Measurements from ENCODE around the gene LILRA6.

Gene LILRA6

DNA sequence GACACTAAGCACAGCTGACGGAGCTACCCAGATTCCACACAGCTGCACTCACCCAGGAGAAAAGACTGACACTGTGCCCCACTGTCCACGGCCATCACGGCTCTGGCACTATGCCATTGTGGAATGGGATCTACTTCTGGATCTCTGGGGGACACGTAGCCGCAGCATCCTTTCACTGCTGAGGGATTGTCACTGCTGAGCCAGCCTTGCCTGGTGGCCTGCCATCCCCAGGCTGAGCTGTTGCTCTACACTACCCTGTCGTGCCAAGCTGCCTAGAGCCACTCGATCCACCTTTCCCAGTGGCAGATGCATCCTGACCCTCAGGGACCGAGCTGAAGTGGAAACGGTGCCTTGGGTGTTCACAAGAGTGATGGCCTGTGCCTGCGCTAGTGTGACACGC lies 19.5 kb upstream of the LILRA6 start:
- H3K4me1 ChIP-seq (ENCODE audit: control insufficient read depth, insufficient read depth, low read length), result no peaks in the 10 kb centered on the region
- no peaks in the 10 kb centered on the region for H3K9me3 ChIP-seq (replicated peaks; ENCODE audit: low read length)
- H3K27me3 ChIP-seq (ENCODE audit: control insufficient read depth, insufficient read depth, low read length), result peaks cover 8% of the 10 kb centered on the region
- H3K4me2 ChIP-seq (ENCODE audit: low read length), result no peak overlapping the region
- no peak overlapping the region for H3K9ac ChIP-seq (ENCODE audit: low read depth, low read length)
- no peaks in the 10 kb centered on the region for H3K36me3 ChIP-seq (ENCODE audit: insufficient read depth, low read length)
- no peak overlapping the region for H3K4me3 ChIP-seq (ENCODE audit: low read length)

DNA sequence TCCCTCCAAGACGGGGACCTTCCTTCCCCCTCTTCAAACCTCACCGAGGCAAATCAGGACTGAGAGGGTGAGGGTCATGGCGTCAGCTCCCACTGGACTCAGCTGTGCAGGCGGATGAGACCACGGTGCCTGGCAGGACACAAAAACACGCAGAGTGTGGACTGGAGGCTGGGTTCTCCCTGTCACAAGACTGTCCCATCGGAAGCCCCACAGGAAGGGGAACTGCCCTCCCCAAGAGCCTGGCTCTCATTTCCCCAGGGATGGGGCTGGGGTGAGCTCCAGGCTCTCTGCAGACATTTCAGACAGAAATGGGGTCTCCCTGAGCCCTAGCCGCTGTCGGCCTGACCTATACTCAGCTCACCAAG lies 14.5 kb upstream of the LILRA6 start, which contains the start of gene LILRB5:
LILRB5 (minus strand) TSS at position 158 of the 365 bp plus-strand sequence; CDS start at position 78, 80 bp downstream.
- Histone ChIP-seq H3K9me3 (replicated peaks; ENCODE audit: low read length) (no peaks in the 10 kb centered on the region), H3K36me3 (ENCODE audit: insufficient read depth, low read length) (no peaks in the 10 kb centered on the region), H3K27me3 (ENCODE audit: control insufficient read depth, insufficient read depth, low read length) (peaks cover 19% of the 10 kb centered on the region), H3K4me3 (ENCODE audit: low read length) (no peak within 1 kb of the TSS), H3K4me1 (ENCODE audit: control insufficient read depth, insufficient read depth, low read length) (no peaks in the 10 kb centered on the region), H3K9ac (ENCODE audit: low read depth, low read length) (no peak within 1 kb of the TSS), H3K4me2 (ENCODE audit: low read length) (no peak within 1 kb of the TSS)

DNA sequence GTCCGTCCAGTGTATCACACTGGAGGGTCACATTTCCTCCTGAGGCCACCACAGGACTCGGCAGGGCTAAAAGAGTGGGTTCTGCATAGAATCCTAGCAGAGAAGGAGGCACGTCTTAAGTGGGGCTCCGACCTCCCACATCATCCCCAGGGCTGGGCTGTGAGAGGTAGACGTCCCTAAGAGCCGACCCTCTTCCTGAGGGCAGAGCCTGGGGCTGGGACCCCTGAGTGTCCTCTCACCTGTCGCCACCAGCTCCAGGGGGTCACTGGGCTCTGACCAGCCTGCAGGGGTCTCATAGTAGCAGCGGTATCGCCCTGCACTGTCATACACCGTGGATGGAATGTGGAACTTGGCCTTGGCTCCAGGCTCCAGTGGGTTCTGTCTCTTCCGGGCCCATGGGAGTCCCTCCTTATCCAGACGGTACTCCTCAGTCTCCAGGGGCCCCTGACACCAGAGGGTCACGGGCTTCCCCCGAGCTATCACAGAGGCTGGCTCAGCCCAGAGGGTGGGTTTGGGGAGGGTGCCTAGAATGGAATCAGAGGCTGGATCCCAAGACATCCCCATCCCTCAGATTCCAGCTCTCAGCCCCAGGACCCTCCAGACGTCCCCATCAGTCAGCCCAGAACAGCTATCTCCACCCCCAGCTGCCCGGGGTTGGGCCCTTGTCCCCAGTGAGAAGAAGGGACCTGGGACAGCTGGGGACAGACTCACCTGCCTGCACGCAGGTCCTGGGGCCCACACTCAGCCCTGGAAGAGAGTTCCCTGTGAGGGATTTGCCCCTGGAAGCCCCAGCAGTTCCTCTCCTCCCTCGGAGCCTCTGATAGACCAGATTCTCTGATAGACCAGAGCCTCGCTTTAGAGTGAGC lies 13.9 kb upstream of the LILRA6 start:
- Histone ChIP-seq H3K4me2 (ENCODE audit: low read length) (no peak overlapping the region), H3K9me3 (replicated peaks; ENCODE audit: low read length) (no peaks in the 10 kb centered on the region), H3K27me3 (ENCODE audit: control insufficient read depth, insufficient read depth, low read length) (peaks cover 19% of the 10 kb centered on the region), H3K4me1 (ENCODE audit: control insufficient read depth, insufficient read depth, low read length) (no peaks in the 10 kb centered on the region), H3K9ac (ENCODE audit: low read depth, low read length) (no peak overlapping the region), H3K36me3 (ENCODE audit: insufficient read depth, low read length) (no peaks in the 10 kb centered on the region), H3K4me3 (ENCODE audit: low read length) (no peak overlapping the region)

DNA sequence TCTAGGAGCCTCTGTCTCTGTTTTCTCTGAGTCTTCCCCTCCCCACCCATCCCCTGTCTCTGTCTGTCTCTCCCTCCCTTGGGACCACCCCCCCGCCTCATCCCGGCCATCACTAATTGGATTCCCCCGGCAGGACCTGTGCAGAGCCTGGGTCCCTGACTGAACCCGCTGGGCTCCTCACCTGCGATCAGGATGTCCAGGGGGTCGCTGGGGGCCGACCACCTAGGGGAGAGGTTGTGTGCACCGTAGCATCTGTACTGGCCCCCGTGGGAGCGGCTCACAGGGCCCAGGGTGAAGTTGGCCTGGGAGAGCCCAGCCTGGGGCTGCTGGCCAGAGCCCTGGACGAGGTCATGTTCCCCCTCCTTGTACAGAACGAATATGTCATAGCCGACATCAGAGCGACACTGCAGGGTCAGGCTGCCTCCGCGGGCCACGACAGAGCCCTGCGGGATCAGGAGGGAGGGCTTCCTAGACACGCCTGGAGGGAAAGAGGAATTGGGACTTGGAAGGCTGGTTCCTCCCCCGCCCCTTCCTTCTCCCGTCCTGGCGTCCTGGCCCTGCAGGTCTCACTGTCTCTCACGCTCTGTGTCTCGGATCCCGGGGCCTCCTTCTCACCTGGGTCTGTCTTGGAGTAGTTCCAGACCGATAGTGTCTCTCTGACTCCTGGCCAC lies 12.7 kb upstream of the LILRA6 start:
- Histone ChIP-seq H3K36me3 (ENCODE audit: insufficient read depth, low read length) (no peaks in the 10 kb centered on the region), H3K9me3 (replicated peaks; ENCODE audit: low read length) (no peaks in the 10 kb centered on the region), H3K4me2 (ENCODE audit: low read length) (no peak overlapping the region), H3K27me3 (ENCODE audit: control insufficient read depth, insufficient read depth, low read length) (peaks cover 19% of the 10 kb centered on the region), H3K4me1 (ENCODE audit: control insufficient read depth, insufficient read depth, low read length) (no peaks in the 10 kb centered on the region), H3K4me3 (ENCODE audit: low read length) (no peak overlapping the region), H3K9ac (ENCODE audit: low read depth, low read length) (no peak overlapping the region)

DNA sequence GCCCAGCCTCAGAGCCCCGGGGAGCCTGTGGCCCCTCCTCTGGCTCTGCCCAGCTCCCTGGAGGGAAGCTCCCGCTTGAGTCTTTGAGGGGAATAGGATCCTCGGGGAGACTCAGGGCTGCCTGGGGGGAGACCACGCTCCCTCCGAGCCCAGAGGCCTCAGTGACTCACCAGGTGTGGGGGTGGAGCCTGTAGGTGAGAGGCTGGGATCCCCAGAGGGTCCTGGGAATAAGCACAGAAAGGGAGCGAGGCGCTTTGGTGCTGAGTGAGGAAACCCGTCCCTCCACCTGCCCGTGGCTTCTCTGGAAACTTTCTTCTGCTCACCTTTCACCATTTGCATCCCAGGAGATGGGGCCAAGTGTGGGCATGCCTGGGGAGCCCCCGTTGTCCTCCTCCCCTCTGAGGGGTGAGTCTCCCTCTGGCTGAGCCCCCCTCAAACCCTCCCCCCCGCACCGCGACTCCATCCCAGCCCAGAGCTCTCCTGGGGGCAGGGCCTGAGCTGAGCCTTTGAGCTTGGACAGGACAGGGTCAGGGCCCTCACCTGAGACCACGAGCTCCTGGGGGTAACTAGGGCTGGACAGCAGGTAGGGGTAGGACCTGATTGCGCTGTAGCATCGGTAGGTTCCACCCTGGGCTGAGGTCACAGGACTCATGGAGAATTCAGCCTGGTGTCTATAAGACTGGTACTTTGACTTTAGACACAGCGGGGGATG lies 11.8 kb upstream of the LILRA6 start:
- Histone ChIP-seq H3K36me3 (ENCODE audit: insufficient read depth, low read length) (no peaks in the 10 kb centered on the region), H3K27me3 (ENCODE audit: control insufficient read depth, insufficient read depth, low read length) (peaks cover 19% of the 10 kb centered on the region), H3K4me3 (ENCODE audit: low read length) (no peak overlapping the region), H3K4me1 (ENCODE audit: control insufficient read depth, insufficient read depth, low read length) (no peaks in the 10 kb centered on the region), H3K9ac (ENCODE audit: low read depth, low read length) (no peak overlapping the region), H3K4me2 (ENCODE audit: low read length) (no peak overlapping the region), H3K9me3 (replicated peaks; ENCODE audit: low read length) (no peaks in the 10 kb centered on the region)

DNA sequence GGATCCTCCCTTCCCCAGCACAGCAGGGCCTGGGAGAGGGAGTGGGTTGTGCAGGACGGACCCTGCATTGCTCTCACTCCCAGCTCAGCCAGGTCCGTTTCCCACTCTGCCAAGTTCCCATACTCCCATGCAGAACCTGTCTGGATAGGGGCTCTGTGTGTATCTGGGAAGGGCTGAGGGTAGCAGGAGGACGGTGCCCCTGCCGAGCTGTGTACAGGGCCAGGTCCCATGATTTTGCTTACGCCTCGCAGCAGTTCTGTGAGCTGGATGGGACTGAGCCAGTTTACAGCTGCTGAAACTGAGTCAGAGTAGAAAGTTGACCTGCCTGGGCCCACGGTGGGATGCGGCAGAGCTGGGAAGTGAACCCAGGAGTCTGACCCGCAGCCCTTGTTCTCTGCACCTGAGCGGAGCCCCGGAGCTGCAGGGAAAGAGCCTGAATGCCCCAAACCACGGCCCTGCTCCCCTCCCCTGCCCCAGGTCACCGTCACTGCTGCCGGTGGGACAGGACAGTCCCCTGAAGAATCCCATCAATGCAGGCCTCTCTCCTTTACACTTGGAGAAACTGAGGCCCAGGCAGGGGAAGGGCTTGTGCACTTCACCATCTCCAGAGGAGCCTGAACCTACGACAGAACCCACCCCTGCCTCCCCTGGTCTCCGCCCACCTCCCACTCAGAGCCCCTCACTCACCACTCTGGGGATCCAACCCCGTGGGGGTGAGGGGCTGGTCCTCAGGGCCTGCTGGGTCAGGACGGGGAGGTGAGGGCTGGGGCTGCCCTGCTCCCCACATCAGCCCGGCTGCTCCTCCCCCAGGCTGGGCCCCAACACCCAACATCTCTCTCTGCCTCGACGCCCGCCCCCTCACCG lies 11.0 kb upstream of the LILRA6 start:
- no peak overlapping the region for H3K9ac ChIP-seq (ENCODE audit: low read depth, low read length)
- H3K4me1 ChIP-seq (ENCODE audit: control insufficient read depth, insufficient read depth, low read length), result no peaks in the 10 kb centered on the region
- no peaks in the 10 kb centered on the region for H3K9me3 ChIP-seq (replicated peaks; ENCODE audit: low read length)
- no peaks in the 10 kb centered on the region for H3K36me3 ChIP-seq (ENCODE audit: insufficient read depth, low read length)
- H3K27me3 ChIP-seq (ENCODE audit: control insufficient read depth, insufficient read depth, low read length), result peaks cover 19% of the 10 kb centered on the region
- no peak overlapping the region for H3K4me2 ChIP-seq (ENCODE audit: low read length)
- no peak overlapping the region for H3K4me3 ChIP-seq (ENCODE audit: low read length)

DNA sequence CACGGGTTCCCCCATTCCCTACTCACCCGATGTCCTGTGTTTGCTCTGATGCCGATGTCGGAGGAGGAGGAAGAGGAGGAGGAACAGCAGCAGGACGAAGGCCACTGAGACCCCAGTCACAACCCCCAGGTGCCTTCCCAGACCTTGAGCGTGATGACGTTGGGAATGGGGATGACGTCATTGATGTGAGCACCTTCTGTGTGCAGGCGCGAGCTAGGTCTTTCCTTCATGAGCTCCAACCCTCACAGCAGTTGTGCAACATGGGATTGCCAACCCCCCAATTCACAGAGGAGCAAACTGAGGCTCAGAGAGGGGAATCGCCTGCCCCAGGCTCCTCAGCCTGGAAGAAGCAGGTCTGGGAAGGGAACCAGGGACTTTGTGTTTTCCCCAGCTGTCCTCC lies 10.3 kb upstream of the LILRA6 start:
- no peaks in the 10 kb centered on the region for H3K9me3 ChIP-seq (replicated peaks; ENCODE audit: low read length)
- H3K9ac ChIP-seq (ENCODE audit: low read depth, low read length), result no peak overlapping the region
- H3K4me1 ChIP-seq (ENCODE audit: control insufficient read depth, insufficient read depth, low read length), result no peaks in the 10 kb centered on the region
- peaks cover 19% of the 10 kb centered on the region for H3K27me3 ChIP-seq (ENCODE audit: control insufficient read depth, insufficient read depth, low read length)
- no peak overlapping the region for H3K4me2 ChIP-seq (ENCODE audit: low read length)
- H3K4me3 ChIP-seq (ENCODE audit: low read length), result no peak overlapping the region
- H3K36me3 ChIP-seq (ENCODE audit: insufficient read depth, low read length), result no peaks in the 10 kb centered on the region

DNA sequence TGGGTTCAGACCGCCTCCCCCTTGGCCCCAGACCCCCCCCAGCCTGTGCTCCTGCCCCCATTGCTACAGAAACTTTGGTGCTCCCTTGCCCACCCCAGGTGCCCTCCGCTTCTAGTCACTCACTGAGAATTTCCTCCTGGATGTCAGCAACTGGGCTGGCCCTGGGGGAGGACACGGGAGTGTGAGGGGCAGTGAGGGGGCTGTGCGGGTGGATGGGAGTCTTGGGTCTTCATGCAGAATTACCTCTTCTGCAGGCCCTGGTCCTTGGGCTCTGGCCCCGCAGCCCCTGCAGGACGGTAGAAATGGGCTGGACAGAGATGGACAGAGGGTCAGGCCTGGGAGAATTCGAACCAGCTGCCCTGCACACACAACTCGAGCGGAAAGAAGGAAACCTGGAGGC lies 9.7 kb upstream of the LILRA6 start:
- Histone ChIP-seq H3K9me3 (replicated peaks; ENCODE audit: low read length) (no peaks in the 10 kb centered on the region), H3K27me3 (ENCODE audit: control insufficient read depth, insufficient read depth, low read length) (peaks cover 13% of the 10 kb centered on the region), H3K4me3 (ENCODE audit: low read length) (no peak overlapping the region)

DNA sequence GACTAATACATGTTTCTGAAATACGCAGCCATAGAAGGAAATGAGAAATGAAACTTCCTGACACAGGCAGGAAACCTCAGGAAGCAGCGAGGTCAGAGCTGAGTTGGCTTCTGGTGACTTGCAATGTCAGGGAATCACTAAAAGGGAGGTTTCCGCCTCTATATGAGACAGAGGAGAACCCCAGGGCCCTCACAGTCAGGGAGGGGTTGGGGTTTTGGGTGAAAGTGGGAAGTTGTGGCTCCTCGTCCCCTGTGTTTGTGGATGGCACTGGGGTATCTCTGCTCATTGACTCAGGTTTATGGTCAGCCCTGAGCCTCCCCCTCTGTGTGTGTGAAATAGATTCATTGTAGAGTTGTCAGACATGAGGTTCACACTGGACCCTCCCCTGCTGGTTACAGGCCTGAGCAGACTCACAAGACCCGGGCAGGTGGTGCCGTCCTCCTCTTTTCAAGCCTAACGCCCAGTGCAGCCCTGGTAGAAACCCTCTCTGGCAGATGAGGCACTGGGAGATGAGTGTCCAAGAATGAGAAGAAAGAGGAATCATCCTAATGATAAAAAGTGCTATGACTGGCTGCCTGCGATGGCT lies 5.5 kb upstream of the LILRA6 start:
- H3K36me3 ChIP-seq (ENCODE audit: insufficient read depth, low read length), result no peaks in the 10 kb centered on the region

More for the DNA sequence above, 9.7 kb upstream of the LILRA6 start:
- Histone ChIP-seq H3K9ac (ENCODE audit: low read depth, low read length) (no peak overlapping the region), H3K36me3 (ENCODE audit: insufficient read depth, low read length) (no peaks in the 10 kb centered on the region), H3K4me1 (ENCODE audit: control insufficient read depth, insufficient read depth, low read length) (no peaks in the 10 kb centered on the region), H3K4me2 (ENCODE audit: low read length) (no peak overlapping the region)

DNA sequence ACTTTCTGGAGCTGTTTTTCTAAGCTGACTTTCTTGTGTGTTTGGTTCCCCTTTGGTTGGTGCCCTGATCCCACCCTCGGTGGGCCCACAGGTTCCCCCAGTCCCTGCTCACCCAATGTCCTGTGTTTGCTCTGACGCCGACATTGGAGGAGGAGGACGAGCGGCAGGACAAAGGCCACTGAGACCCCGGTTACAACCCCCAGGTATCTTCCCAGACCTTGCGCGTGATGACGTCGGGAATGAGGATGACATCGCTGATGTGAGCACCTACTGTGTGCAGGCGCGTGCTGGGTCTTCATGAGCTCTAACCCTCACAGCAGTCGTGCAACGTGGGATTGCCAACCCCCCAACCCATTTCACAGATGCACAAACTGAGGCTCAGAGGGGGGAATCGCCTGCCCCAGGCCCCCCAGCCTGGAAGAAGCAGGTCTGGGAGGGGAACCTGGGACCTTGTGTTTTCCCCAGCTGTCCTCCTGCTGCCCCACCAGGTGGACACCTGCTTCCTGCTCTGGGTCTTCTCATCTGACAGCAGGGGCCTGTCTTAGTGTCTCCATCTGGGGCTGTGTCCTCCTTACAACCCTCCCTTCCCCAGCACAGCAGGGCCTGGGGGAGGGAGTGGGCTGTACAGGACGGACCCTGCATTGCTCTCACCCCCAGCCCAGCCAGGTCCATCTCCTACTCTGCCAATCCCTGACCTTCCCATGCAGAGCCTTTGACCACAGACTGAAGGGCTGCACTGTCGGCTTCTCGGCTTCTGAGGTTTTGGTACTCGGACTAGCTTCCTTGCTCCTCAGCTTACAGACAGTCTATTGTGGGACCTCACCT lies 4.7 kb upstream of the LILRA6 start:
- Histone ChIP-seq H3K9ac (ENCODE audit: low read depth, low read length) (no peak overlapping the region), H3K36me3 (ENCODE audit: insufficient read depth, low read length) (no peaks in the 10 kb centered on the region), H3K4me3 (ENCODE audit: low read length) (no peak overlapping the region), H3K9me3 (replicated peaks; ENCODE audit: low read length) (no peaks in the 10 kb centered on the region), H3K4me2 (ENCODE audit: low read length) (no peak overlapping the region), H3K27me3 (ENCODE audit: control insufficient read depth, insufficient read depth, low read length) (peaks cover 2% of the 10 kb centered on the region), H3K4me1 (ENCODE audit: control insufficient read depth, insufficient read depth, low read length) (no peaks in the 10 kb centered on the region)

More for the DNA sequence above, 5.5 kb upstream of the LILRA6 start:
- H3K9me3 ChIP-seq (replicated peaks; ENCODE audit: low read length), result no peaks in the 10 kb centered on the region
- H3K4me2 ChIP-seq (ENCODE audit: low read length), result no peak overlapping the region
- no peak overlapping the region for H3K9ac ChIP-seq (ENCODE audit: low read depth, low read length)
- no peaks in the 10 kb centered on the region for H3K4me1 ChIP-seq (ENCODE audit: control insufficient read depth, insufficient read depth, low read length)
- peaks cover 9% of the 10 kb centered on the region for H3K27me3 ChIP-seq (ENCODE audit: control insufficient read depth, insufficient read depth, low read length)
- no peak overlapping the region for H3K4me3 ChIP-seq (ENCODE audit: low read length)

All from skeletal muscle satellite cell (primary cell).